HepG2 (cell line): ENCODE measurements around the gene WNT10A.

Source experiments
- HMG20A ChIP-seq: IDR thresholded peaks from 2 replicates; pipeline ENCODE4 v1.6.1; 2016; ENCODE audit warnings: borderline replicate concordance
- MAFG ChIP-seq: sonication (generic); formaldehyde crosslinking; IDR thresholded peaks from 2 replicates; pipeline ENCODE4 v1.5.1; 2020; ENCODE audit warnings: mild to moderate bottlenecking, missing genetic modification reagents
- MXI1 ChIP-seq: IDR thresholded peaks from 3 replicates; pipeline ENCODE4 v1.6.1; 2012; ENCODE audit warnings: low read depth, low read length, inconsistent platforms, borderline replicate concordance
- PCBP2 ChIP-seq: fragments of 200-400 bp; formaldehyde crosslinking; optimal IDR thresholded peaks from 2 replicates; pipeline ENCODE3; 2018; ENCODE audit warnings: low read length, low read depth; ENCODE audit not compliant: poor library complexity, severe bottlenecking
- POLR2AphosphoS5 ChIP-seq: IDR thresholded peaks from 2 replicates; pipeline ENCODE4 v1.6.1; 2012; ENCODE audit warnings: low read depth, low read length
- TFAP4 ChIP-seq: sonication (generic); IDR thresholded peaks from 2 replicates; pipeline ENCODE4 v1.6.1; 2016; ENCODE audit warnings: low read depth, borderline replicate concordance
- ZNF7 ChIP-seq: IDR thresholded peaks from 2 replicates; pipeline ENCODE4 v1.6.1; 2016; ENCODE audit warnings: missing biosample characterization, missing genetic modification reagents
- TF ChIP-seq, protein P1 (sequence below): sonication (generic); formaldehyde crosslinking; IDR thresholded peaks from 2 replicates; pipeline ENCODE4 v1.5.0; 2020; ENCODE audit warnings: mild to moderate bottlenecking, missing genetic modification reagents, moderate library complexity
- TF ChIP-seq, protein P2 (sequence below): sonication (generic); formaldehyde crosslinking; IDR thresholded peaks from 2 replicates; pipeline ENCODE4 v1.5.0; 2020; ENCODE audit warnings: missing genetic modification reagents

DNA sequence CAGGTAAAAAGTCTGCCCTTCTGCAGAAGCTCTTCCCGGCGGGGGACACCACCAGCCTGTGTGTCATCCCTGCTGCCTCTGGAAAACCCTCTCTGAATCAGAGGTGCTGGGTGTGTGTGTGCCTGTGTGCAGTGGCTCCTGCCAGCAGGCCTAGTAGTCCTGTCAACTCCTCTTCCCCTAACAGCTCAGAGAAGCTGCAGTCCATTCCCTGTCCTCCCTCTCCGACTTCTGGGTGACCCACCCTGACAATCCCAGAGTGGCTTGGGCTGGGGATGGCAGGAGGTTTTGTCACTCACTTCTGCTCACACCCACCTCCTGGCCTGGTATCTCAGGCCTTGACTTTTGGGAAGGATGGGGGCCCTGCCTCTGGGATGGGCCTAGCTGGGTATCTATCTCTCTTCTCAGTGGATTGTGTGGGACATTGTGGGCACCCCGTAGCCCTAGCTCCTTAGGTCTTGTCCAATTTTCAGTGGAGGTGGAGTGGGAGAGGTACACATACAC lies 2.3 kb downstream of the WNT10A start:
- TF ChIP-seq ZNF7 (CRISPR knock-in tag) (no peak), HMG20A (CRISPR knock-in tag) (no peak), MAFG (CRISPR knock-in tag) (no peak), PCBP2 (no peak), TFAP4 (no peak), MXI1 (no peak), POLR2AphosphoS5 (no peak)
- TF ChIP-seq, protein P1, sequence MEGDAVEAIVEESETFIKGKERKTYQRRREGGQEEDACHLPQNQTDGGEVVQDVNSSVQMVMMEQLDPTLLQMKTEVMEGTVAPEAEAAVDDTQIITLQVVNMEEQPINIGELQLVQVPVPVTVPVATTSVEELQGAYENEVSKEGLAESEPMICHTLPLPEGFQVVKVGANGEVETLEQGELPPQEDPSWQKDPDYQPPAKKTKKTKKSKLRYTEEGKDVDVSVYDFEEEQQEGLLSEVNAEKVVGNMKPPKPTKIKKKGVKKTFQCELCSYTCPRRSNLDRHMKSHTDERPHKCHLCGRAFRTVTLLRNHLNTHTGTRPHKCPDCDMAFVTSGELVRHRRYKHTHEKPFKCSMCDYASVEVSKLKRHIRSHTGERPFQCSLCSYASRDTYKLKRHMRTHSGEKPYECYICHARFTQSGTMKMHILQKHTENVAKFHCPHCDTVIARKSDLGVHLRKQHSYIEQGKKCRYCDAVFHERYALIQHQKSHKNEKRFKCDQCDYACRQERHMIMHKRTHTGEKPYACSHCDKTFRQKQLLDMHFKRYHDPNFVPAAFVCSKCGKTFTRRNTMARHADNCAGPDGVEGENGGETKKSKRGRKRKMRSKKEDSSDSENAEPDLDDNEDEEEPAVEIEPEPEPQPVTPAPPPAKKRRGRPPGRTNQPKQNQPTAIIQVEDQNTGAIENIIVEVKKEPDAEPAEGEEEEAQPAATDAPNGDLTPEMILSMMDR (CRISPR knock-in tag) = no peak
- TF ChIP-seq, protein P2, sequence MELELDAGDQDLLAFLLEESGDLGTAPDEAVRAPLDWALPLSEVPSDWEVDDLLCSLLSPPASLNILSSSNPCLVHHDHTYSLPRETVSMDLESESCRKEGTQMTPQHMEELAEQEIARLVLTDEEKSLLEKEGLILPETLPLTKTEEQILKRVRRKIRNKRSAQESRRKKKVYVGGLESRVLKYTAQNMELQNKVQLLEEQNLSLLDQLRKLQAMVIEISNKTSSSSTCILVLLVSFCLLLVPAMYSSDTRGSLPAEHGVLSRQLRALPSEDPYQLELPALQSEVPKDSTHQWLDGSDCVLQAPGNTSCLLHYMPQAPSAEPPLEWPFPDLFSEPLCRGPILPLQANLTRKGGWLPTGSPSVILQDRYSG (CRISPR knock-in tag) = no peak
